Measurements from ENCODE around the gene PSMD9. TPM values are rescaled to one million over a fixed set of nuclear protein-coding genes. Genes with fewer than 3 reads are reported as not detected.

The PSMD9 gene
- polyA plus RNA-seq, 1 donor from 2014 or later: 79.3 TPM

DNA sequence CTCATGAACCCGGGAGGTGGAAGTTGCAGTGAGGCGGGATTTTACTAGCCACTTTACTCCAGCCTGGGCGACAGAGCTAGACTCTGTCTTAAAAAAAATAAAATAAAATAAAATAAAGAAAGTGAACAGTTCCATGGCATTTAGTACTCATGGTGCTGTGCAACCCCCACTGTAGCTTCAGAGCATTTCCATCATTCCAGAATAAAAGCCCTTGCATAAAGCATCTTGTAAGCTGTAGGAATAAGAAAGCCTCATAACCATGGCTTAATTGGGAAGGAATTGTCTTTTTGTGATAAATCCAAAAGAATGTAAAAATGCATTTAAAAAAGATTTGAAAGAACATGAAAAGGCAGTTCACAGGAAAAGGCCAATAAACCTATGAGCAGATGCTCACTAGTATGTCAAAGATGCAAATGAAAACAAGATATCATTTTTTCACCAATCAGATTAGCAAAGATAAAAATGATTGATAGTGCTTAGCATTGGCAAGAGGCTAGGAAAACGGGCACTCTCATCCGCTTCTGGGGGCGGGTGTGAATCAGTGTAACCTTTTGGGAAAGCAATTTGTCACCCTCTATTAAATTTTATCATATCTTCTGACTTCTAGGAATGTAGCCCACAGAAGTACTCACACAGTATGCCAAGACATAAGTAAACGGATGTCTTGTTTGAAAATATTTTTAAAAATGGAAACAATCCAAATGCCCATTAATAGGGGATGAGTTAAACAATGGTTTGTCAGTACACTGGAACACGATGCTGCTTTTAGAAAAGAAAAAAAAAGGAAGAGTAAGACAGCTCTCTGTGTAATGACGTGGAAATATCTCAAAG lies 76.4 kb downstream of the PSMD9 start:
- Histone ChIP-seq H3F3A (ENCODE audit: insufficient read depth, low read length, poor library complexity, severe bottlenecking) (no peaks in the 10 kb centered on the region), H3K9me3 (ENCODE audit: low read length) (no peaks in the 10 kb centered on the region), H3K4me3 (ENCODE audit: low read length) (no peak overlapping the region), H3K9ac (ENCODE audit: low read length) (no peak overlapping the region), H3K9me2 (ENCODE audit: insufficient read depth, low read length) (no peaks in the 10 kb centered on the region), H3K27ac (ENCODE audit: low read length) (no peak overlapping the region), H3K36me3 (ENCODE audit: insufficient read depth, low read length) (no peaks in the 10 kb centered on the region), H3K79me2 (replicated peaks; ENCODE audit: insufficient read depth, low read length) (no peaks in the 10 kb centered on the region), H3K27me3 (ENCODE audit: insufficient read depth, low read depth, low read length) (no peaks in the 10 kb centered on the region), H4K20me1 (ENCODE audit: insufficient read depth) (no peaks in the 10 kb centered on the region), H2AFZ (ENCODE audit: low read depth, low read length) (no peak overlapping the region), H3K4me2 (ENCODE audit: low read length) (no peak overlapping the region)
- TF ChIP-seq SMC3 (conservative IDR thresholded peaks at IDR 0.05; ENCODE audit: poor library complexity): no peak

DNA sequence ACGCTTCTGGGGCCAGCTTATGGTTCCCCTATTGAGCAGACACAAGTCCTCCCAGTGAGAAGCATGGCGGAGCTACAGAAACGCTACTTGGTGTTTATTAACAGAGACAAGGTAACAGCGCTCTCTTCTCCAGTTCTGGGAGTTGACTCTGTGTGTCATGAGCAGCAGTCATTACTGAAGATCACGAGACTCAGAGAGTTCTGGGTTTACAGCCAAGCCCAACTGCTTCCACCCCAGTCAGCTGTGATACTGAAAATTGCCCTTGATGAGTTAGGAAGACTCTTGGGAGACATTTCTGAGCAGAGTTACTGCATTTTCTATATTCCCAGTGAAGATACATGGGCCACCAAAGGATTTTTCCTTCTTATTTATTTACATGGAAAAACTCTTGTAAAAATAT lies 78.4 kb downstream of the PSMD9 start:
- no peaks in the 10 kb centered on the region for H3F3A ChIP-seq (ENCODE audit: insufficient read depth, low read length, poor library complexity, severe bottlenecking)
- no peaks in the 10 kb centered on the region for H3K79me2 ChIP-seq (replicated peaks; ENCODE audit: insufficient read depth, low read length)
- no peaks in the 10 kb centered on the region for H4K20me1 ChIP-seq (ENCODE audit: insufficient read depth)
- H3K27ac ChIP-seq (ENCODE audit: low read length): no peak overlapping the region
- H3K27me3 ChIP-seq (ENCODE audit: insufficient read depth, low read depth, low read length): no peaks in the 10 kb centered on the region
- H3K9me2 ChIP-seq (ENCODE audit: insufficient read depth, low read length): no peaks in the 10 kb centered on the region
- TF ChIP-seq MXI1 (conservative IDR thresholded peaks at IDR 0.05; ENCODE audit: poor library complexity, severe bottlenecking) (no peak), EP300 (conservative IDR thresholded peaks at IDR 0.05; ENCODE audit: poor library complexity, severe bottlenecking) (no peak), POLR2AphosphoS5 (IDR thresholded peaks at IDR 0.05) (no peak), EZH2 (IDR thresholded peaks at IDR 0.05; ENCODE audit: borderline replicate concordance, insufficient read depth, low read length, poor library complexity, severe bottlenecking) (no peak), TAF1 (IDR thresholded peaks at IDR 0.05; ENCODE audit: low read depth) (no peak), SMC3 (conservative IDR thresholded peaks at IDR 0.05; ENCODE audit: poor library complexity) (no peak), RAD21 (conservative IDR thresholded peaks at IDR 0.05) (no peak)
- TF ChIP-seq, protein P1, sequence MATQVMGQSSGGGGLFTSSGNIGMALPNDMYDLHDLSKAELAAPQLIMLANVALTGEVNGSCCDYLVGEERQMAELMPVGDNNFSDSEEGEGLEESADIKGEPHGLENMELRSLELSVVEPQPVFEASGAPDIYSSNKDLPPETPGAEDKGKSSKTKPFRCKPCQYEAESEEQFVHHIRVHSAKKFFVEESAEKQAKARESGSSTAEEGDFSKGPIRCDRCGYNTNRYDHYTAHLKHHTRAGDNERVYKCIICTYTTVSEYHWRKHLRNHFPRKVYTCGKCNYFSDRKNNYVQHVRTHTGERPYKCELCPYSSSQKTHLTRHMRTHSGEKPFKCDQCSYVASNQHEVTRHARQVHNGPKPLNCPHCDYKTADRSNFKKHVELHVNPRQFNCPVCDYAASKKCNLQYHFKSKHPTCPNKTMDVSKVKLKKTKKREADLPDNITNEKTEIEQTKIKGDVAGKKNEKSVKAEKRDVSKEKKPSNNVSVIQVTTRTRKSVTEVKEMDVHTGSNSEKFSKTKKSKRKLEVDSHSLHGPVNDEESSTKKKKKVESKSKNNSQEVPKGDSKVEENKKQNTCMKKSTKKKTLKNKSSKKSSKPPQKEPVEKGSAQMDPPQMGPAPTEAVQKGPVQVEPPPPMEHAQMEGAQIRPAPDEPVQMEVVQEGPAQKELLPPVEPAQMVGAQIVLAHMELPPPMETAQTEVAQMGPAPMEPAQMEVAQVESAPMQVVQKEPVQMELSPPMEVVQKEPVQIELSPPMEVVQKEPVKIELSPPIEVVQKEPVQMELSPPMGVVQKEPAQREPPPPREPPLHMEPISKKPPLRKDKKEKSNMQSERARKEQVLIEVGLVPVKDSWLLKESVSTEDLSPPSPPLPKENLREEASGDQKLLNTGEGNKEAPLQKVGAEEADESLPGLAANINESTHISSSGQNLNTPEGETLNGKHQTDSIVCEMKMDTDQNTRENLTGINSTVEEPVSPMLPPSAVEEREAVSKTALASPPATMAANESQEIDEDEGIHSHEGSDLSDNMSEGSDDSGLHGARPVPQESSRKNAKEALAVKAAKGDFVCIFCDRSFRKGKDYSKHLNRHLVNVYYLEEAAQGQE (IDR thresholded peaks at IDR 0.05; ENCODE audit: borderline replicate concordance): no peak
- TF ChIP-seq, protein P2, sequence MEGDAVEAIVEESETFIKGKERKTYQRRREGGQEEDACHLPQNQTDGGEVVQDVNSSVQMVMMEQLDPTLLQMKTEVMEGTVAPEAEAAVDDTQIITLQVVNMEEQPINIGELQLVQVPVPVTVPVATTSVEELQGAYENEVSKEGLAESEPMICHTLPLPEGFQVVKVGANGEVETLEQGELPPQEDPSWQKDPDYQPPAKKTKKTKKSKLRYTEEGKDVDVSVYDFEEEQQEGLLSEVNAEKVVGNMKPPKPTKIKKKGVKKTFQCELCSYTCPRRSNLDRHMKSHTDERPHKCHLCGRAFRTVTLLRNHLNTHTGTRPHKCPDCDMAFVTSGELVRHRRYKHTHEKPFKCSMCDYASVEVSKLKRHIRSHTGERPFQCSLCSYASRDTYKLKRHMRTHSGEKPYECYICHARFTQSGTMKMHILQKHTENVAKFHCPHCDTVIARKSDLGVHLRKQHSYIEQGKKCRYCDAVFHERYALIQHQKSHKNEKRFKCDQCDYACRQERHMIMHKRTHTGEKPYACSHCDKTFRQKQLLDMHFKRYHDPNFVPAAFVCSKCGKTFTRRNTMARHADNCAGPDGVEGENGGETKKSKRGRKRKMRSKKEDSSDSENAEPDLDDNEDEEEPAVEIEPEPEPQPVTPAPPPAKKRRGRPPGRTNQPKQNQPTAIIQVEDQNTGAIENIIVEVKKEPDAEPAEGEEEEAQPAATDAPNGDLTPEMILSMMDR (IDR thresholded peaks at IDR 0.05; ENCODE audit: poor library complexity, severe bottlenecking): no peak
- no peaks in the 10 kb centered on the region for H3K9me3 ChIP-seq (ENCODE audit: low read length)
- H2AFZ ChIP-seq (ENCODE audit: low read depth, low read length): no peak overlapping the region
- H3K4me2 ChIP-seq (ENCODE audit: low read length): no peak overlapping the region
- no peak overlapping the region for H3K9ac ChIP-seq (ENCODE audit: low read length)
- H3K36me3 ChIP-seq (ENCODE audit: insufficient read depth, low read length): no peaks in the 10 kb centered on the region
- H3K4me3 ChIP-seq (ENCODE audit: low read length): no peak overlapping the region

Small RNA genes lying within 50 kb of the gene (small RNA-seq; reads per million reads assigned to genes)
- gene AC069503.3 (0 reads per million in 3 experiments), gene RF00017 (0 reads per million in 3 experiments), gene RNU7-170P (0 reads per million in 3 experiments)

Other genes with a start within 250 kb of the PSMD9 start
- 1.1 and 3.4 TPM in 2 replicates for gene MORN3, start 219.1 kb upstream of the PSMD9 start, polyA plus RNA-seq
- 9.5 and 9.8 TPM in 2 replicates for gene TMEM120B, start 176.0 kb upstream of the PSMD9 start, polyA plus RNA-seq
- 9.4 and 14.7 TPM in 2 replicates for gene RHOF, start 95.1 kb upstream of the PSMD9 start, polyA plus RNA-seq
- gene SETD1B, start 84.8 kb upstream of the PSMD9 start, polyA plus RNA-seq: 2.6 and 3.2 TPM in 2 replicates
- gene HPD, start 29.9 kb upstream of the PSMD9 start, polyA plus RNA-seq: not detected in 2 replicates
- gene CFAP251, start 29.8 kb downstream of the PSMD9 start, polyA plus RNA-seq: 1.6 and 4.0 TPM in 2 replicates
- gene BCL7A, start 133.1 kb downstream of the PSMD9 start, polyA plus RNA-seq: 51.3 and 65.6 TPM in 2 replicates
- gene MLXIP, start 190.0 kb downstream of the PSMD9 start, polyA plus RNA-seq: 9.2 and 10.1 TPM in 2 replicates